HG03196 (cell line): ENCODE results near the gene FAM162B.
"Not testable (repeated sequence)": the region's sequence is repeated elsewhere in the genome, so short reads cannot be mapped to it uniquely, and the experiment has no call there.

Experiments
- ATAC-seq: cut with Tn5 transposase; IDR thresholded peaks from one replicate; pipeline ENCODE4 v1.9.1; 2021; ENCODE audit not compliant: unreplicated experiment

FAM162B gene

GRCh38 chr6:116764961-116765841 lies at the start of gene FAM162B:
Gene FAM162B, minus strand, starts transcription at chr6:116765719. Its CDS starts 143 bp downstream, at chr6:116765576.
- ATAC-seq: no peak

DNA sequence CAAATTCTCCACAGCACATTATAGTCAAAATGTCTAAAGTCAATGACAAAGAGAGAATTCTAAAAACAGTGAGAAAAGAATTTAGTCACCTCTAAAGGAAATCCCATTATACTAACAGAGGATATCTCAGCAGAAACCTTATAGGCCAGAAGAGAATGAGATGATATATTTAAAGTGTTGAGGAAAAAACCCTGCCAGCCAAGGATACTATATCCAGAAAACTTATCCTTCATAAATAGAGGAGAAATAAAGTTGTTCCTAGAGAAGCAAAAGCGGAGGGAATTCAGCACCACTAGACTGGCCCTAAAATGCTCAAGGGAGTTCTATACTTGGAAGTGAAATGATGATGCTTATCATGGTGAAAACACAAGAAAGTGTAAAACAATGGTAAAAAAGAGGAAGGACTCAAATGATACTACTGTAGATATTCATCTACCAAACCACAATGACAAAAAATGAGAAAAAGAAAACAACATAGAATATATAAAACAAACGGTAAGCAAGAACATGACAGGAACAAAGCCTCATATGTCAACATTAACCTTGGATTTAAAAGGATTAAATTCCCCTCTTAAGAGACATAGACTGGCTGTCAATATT lies 46.6 kb upstream of the FAM162B start:
- ATAC-seq: no peak

DNA sequence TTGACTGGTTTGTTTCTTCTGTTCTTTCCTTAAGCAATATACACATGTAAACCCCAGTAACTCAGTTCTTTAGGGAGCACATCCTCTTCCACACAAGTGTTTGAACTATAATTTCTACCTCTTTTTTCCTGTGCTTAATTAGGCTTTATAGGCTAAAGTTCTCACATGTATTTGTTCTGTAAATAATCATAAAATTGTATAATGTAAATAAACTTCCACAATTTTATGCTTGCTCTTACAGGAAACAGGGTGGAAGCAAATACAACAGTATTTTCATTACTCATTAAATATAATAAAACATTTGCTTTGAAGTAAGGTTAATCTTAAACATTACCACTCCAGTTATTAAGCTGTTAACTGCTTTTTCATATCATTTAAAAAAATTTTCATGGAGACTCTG lies 36.5 kb upstream of the FAM162B start:
- no peak for ATAC-seq

GRCh38 chr6:116799945-116800344 lies 34.4 kb upstream of the FAM162B start:
- ATAC-seq: no peak

GRCh38 chr6:116797585-116797984 lies 32.1 kb upstream of the FAM162B start:
- no peak for ATAC-seq

- ATAC-seq: no peak
Measured at GRCh38 chr6:116793224-116793623, 27.7 kb upstream of the FAM162B start.

DNA sequence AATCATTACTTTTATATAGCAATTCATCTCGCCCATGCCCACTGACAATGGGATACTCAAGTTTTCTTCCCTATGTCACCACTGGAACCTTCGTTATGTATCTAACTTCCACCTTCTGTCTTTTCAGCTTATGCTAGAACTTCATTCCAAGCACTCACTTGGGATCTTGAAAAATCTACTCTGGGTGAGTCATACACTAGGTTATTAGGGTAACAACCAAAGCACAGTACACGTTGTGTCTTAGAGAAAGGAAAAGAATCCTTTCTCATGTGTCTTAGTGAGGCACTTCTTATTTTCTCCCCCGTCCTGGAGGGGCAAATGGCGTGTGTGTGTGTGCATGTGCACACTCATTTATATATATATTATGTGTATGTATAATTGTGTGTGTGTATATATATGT lies 18.3 kb upstream of the FAM162B start:
- no peak for ATAC-seq

- no peak for ATAC-seq
Measured at GRCh38 chr6:116779573-116780164, 14.2 kb upstream of the FAM162B start.

- no peak for ATAC-seq
Measured at GRCh38 chr6:116773886-116774285, 8.4 kb upstream of the FAM162B start.

DNA sequence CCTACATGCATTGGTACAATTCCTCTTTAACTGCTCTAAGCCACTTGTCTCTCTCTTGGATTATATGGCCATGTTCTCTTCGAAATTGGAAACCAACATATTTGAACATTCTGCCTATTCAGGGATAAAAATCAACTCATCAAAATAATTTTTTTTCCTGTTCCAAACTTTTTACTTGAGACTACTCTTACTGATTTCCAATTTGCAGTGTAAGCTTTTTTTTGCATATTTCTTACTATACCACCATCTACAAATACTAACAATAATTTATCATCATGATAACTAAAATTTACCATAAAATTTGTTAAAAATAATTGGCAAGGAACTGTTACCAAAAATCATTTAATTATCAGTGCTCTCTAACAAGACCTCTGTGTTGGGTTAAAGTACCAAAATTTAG lies 6.9 kb upstream of the FAM162B start:
- ATAC-seq: no peak

DNA sequence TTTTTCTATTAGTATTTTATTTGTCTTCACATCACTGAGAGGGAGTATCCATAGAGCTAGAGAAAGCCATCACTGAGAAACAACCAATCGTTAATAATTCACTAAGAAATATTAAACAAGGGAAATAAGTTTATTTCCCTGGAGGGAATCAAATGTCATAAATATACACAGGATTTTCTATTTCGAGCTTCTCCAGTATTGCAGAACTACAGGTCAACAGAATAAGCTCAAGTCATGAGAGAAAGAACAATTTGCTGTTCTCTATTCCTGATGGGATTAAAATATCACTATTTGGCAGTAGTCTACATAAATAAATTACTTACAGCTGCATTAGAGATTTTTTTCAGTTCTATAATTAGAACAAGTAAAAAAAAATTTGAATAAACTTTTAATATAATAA lies 2.2 kb upstream of the FAM162B start:
- no peak for ATAC-seq

DNA sequence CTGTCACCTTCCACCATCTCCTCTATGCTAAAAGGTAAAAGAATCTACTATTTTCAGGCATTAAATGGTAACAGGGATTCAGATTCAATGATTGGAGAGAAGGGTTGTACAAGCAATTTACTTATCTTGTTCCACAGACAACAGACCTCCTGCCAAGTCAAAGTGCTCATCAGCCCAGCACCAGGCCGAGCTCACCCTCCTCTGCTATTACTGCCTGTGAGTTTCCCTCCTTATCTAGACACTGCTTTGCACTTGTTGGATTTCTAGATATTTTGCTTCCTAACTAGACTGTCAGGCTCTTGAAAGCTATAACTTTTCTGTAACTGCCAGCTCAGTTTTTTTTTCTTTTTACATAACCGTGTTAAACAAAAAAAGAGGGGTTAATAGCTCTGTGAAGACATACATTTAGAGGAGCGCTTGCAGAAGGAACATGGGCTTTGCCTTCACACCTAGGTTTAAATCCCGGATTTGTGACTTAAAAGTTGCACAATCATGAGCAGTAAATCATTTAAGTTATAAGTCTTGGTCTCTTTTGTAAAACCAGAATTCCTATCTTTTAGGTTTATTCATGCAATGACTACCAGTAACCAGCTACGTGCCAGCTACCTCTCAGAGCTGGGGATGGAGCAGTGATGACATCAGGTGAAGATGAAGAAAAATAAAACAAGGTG lies 1.1 kb upstream of the FAM162B start:
- no peak for ATAC-seq

- ATAC-seq: no peak
Measured at GRCh38 chr6:116764629-116764960, 924 bp downstream of the FAM162B start.

DNA sequence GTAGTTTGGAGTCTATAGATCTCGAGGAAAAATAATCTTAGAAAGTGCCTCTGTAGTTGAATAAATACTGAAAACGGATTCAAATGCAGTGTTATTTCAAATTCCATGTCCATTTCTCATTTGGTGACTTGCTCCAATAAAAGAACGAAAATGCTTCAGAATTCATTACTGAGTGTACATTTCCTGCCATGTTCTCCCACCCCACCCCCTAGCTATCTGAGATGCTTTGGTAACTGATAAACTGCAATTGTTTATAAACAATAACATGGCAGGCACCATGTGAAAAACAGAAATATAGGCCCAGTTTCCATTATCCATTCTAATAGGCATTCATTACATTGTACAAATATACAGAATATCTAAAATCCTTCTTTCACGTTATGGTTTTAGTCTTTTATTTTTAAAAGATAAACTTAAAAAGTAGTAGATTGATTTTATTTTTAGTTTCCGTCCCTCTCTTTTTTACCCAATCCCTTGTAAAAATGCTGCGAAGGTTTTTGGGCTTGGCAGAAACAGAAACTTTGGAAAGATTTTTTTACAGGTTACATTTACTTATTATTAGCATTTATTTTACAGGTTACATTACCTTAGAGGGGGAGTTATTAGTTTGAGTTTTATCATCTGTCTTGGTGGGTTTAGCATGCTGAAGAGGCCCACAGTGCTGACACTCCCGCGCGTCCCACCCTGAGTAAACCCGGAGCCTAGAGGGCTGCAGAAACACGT lies 1.5 kb downstream of the FAM162B start:
- no peak for ATAC-seq

GRCh38 chr6:116763048-116763447 lies 2.5 kb downstream of the FAM162B start:
- ATAC-seq: no peak

DNA sequence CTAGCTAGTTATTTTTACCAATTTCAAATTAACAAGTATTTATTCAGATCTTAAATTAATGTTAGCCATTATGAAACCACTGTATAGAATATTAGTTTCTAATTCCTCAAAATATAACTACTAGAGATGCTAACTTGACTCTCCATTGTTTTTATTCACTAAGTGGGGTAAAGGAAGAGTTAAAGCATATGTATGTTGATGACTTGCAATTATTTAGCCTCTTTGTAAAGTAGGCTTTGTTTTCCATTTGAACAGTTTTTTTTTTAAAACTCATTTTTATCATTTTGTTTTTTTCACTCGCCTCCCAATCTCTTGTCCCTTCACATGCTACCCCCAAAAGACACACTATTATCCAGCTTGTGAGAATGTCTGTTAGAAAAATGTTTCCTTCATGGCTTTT lies 3.3 kb downstream of the FAM162B start:
- ATAC-seq: no peak

GRCh38 chr6:116761779-116762178 lies 3.7 kb downstream of the FAM162B start:
- ATAC-seq: no peak

DNA sequence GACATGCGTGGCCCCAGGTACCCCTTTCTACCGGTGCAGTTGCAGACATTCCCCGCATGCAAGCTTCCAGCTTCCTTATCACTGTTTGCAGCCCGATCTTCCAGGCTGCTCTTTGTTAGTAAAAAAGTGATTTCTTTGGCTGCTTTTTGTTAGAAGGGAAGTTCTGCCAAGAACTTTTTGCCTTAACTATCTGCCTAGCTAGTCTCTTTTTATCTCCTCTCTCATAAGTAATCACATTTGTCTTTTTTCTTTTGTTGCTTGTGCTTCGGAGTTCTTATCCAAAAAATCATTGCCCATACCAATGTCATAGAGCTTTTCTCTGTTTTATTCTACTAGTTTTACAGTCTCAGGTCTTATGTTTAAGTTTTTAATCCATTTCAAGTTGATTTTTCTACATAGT lies 20.3 kb downstream of the FAM162B start:
- ATAC-seq: no peak

GRCh38 chr6:116741571-116741970 lies 23.9 kb downstream of the FAM162B start:
- no peak for ATAC-seq

- ATAC-seq: not testable (repeated sequence)
Measured at GRCh38 chr6:116740486-116740885, 25.0 kb downstream of the FAM162B start.

- ATAC-seq: no peak
Measured at GRCh38 chr6:116737004-116737403, 28.5 kb downstream of the FAM162B start.
